ENCODE data around the gene FGF10.

Gene FGF10

DNA sequence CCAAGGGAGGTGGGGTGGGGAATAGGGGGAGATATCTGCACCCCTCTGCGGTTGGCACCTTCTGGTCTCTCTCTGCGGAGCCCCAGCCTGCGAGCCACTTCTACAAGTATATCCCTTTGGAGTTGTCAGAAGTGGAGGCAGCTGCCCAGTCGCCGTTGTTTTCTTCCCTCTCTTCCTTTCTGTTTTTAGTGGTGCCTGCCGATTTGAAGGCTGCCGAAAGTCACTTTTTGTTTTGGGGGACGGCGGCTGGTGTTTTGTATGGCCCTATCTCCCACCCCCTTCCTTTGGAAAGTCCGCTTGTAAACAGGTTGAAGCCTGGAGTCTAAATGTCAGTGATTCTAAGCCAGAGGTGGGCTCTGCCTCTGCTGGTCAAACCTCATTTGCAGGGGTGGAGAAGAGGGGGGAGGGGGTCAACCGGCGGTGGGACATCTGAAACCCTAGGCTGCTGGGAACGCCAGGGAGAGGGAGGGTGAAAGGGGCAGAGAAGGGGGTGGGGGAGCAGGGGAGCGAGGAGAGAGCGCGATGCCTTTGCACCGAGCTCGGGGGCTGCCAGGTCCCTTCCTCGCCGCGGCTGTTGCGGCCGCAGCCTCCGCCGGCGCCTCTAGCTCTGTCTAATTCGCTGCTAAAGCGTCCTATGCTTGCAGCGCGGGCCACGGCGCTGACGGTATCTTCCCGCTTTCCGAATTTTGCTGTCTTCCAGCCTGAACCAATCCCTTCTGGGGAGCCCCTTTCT, at the start of gene FGF10:
FGF10 (minus strand) TSS at position 331 of the 733 bp plus-strand sequence. CDS start 738 bp downstream, outside the sequence.
- DNase-seq: no peak

DNA sequence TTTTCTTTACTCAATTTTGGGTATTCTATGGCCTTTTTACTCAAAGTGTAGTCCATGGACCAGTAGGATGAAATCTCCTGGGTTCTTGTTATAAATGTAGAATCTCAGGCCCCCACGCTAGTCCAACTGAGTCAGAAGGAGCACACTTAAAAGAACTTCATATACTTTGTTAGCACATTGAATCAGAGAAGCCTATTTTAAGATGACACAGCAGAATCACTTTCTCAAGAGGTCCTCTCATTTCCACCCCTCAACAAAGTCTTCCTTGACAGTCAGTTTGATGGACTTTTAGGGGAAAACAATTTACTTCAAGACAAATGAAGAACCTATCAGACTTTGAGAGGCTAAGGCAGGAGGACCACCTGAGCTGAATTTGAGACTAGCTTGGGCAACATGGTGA, 37.7 kb upstream of the FGF10 start:
- DNase-seq: no peak

DNA sequence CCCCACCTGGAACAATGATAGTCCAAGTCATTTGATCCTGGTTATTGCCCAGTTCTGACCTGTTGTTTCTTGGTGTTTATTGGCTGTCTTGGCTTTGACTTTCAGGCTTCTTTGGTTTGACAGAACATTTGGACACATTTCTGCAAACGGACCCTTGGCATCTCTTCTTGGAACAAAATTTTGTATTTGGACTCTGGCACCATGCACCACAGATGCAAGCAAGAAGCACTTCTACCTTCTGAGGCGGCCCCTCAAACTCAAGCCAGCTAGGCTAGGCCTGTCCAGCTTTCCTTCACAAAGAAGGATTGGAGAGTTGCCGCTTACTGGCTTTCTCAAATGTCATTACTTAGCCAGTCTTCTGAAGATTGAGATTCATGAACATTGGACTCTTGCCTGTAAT, 23.1 kb upstream of the FGF10 start:
- no peak for DNase-seq

DNA sequence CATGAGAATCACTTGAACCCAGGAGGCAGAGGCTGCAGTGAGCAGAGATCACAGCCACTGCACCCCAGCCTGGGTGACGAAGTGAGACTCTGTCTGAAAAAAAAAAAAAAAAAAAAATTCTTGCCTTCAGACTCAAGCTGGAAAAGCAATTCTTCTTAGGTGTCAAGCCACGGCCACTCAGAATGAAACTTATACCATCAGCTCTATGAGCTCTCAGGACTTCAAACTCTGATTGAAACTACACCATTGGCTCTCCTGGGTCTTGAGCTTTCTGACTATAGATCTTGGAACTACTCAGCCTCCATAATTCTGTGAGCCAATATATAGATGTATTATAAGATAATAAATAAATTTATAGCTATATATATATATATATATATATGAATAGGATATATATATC, 12.9 kb upstream of the FGF10 start:
- no peak for DNase-seq

DNA sequence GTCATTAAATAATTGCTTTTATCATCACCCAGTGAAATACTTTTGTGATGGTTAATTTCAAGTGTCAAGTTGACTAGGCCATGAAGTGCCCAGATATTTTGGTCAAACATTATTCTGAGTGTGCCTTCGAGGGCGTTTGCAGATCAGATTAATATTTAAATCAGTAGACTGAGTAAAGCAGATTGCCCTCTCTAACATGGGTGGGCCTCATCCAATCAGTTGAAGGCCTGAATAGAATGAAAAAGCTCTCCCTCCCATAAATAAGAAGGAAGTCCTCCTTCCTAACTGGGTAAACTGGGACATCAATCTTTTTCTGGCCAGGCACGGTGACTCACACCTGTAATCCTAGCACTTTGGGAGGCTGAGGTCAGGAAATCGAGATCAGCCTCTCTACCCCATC, 12.4 kb upstream of the FGF10 start:
- no peak for DNase-seq

DNA sequence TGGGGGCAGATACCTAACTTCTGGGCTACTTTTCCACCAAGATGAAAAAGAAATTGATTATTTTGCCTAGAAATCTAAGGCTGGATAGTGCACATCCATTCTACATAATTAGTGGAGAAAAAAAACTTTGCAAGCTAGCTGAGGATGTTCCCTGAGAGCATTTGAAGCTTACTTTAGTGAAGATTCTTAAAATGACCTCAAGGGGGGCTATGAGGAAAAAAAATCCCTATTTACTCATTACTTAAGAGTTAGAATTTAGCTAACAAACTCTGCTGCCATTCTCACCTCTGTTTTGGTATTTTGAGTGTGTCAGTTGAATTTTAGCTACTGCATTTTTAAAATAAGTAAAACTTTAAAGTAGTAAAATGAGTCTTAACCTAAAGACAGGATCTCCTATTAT, 9.2 kb upstream of the FGF10 start:
- no peak for DNase-seq

DNA sequence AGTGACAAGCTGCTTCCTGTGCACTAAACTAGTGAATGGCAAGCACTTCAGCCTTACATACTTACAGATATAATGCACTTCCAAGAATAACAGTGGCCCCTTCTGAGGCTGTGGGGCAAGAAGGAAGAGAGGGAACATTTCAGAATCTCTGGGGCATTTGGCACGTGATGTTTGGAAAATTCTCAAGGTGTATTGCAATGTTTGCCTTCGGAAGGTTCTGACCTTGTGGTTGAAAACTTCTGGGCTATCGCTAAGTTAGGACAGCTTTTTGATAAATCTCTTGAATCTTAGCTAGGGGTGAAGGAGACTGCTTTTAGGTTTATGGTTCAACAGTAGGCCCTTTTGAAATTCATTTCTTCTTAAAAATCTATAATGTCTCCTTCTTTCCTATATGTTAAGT, 7.1 kb upstream of the FGF10 start:
- DNase-seq: no peak

DNA sequence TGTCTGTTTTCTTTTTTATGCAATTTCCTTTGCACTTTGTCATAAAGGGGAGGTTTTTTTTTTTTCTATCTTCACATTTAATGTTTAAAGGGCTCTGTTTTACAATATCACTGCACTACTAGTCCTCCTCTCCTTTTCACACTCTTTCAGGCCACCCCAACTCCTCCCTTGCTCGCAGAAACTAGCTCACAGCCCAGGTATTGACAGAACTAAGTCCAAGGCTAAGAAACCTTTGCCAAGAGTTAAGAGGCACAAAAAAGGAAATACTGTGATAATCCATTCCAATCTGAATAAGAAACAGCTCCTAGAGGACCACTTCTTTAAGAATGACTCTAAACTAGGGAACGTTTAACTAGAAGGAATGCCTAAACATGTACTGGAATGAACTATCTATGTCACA, 1.1 kb upstream of the FGF10 start:
- DNase-seq: no peak

DNA sequence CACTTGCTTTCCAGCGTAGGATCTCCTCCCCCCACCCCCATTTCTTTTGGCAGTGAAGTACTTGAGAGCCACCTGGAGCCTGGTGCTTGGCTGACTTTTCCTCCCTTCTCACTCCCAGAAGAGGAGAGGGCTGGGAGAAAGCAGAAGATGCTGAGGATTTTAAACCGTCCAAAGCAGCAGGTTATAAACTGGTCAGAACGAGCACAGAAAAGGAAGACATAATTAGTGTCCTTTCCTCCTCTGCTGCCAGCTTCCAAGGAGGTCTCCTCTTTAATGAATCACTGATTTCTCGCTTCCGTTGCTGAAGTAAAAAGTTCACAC, 563 bp upstream of the FGF10 start:
- DNase-seq: no peak

DNA sequence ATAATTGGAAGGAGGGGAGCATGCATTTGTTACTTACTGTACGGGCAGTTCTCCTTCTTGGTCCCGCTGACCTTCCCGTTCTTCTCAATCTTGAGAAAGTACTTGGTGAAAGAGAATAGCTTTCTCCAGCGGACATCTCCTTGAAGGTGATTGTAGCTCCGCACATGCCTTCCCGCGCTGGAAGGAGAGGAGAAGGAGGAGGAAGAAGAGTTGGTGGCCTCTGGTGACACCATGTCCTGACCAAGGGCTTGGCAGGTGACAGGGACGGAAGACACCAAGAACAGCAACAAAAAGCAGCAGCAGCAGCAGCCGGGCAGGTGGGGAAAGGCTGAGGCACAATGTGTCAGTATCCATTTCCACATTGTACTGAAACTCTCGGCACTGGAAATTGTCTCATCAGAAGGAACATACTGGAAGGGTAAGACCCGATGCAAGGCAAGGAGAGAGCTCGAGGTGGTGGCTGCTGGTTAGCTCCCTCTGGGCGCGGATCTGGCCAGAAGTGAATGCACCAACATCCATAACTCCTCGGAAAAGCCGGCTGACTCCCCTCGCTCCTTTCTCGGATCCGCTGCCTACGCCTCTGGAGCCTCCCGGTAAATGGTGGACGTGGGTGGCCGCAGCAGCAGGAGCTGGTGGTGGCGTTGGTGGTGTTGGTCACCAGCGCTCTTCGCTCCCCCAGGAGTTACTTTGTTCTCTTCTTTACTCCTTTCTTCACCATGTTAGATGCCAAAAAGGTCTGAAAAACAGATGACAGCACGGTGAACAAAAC, 715 bp downstream of the FGF10 start:
- no peak for DNase-seq

DNA sequence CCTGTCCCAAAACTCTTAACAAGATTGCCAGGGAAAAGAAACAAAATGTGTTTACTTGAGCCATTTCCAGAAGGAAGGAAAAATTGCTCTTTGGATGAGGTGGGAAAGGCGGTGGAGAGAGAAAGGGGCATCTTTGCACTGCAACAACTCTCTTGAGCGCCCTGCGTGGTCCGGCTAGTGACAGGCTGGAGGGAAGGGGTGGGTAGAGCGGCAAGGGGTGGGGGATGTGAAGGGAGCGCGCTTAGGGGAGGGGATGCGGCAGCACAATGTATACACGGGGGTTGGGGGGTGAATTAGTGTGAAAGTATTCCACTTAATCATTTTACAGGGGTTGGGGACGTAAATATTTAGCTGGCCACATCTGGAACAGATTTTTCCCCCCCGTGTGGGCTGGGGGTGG, 1.3 kb downstream of the FGF10 start:
- no peak for DNase-seq

DNA sequence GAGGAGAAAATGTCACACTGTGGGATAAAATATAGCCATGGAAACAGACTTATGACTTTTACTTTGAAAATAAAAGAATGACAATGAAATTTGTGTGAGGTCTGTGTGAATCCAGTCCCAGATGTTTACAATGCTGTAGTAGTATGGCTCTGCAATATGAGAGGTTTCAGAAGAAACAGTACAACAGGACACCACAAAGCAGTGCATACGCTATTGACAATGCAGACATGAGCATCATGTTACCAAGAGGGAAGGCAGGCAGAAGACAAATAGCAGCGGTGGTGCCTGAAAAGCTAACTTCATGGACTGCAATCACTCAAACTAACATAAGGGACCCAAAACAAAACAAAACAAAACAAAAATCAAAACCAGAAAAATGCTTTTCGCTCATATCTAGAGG, 1.8 kb downstream of the FGF10 start:
- DNase-seq: no peak

DNA sequence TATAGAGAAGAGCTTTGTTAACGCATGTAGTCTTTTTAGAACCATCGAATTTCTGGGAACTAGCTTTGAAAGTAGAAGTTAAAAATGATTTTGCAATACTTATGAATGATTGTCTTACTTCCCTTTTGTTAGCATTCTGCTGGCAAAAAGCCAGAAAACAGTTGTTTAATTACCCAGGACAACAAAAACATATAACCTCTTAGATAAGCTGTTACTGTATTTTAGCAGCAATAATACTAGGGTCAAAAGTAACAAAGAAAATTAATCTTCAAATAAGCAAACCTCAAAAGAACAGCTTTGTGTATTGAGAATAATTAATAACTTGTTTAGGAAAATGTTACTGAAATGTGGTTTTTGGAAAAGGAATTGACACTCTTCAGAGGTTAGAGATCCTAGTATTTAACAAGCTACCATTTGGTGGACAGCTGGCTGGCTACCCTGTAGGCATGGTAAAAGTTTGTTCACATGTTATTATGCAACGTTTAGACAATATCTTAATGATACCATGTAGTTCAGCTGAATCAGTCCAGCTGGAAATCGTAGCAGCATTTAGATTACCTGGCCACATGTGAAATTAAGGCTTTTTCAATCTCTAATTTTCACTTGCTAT, 3.8 kb downstream of the FGF10 start:
- DNase-seq: no peak

DNA sequence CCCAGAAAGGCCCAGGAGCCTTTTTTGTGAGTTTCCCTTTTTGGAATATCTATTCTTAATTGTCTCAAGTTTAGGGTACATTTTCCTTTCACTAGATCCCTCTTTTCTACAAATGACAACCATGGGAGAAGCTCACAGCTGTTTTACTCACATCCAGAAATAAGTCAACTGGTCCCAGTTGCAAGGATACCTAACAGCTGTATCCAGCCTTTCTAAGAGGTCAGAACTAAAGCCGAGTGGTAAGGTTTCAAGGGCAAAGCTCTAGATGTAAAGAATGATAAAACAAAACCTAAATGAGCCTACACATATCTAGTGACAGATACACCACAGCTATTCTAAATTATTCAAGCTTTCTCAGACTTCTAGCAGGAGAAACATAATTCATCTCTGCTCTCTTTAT, 4.4 kb downstream of the FGF10 start:
- no peak for DNase-seq

DNA sequence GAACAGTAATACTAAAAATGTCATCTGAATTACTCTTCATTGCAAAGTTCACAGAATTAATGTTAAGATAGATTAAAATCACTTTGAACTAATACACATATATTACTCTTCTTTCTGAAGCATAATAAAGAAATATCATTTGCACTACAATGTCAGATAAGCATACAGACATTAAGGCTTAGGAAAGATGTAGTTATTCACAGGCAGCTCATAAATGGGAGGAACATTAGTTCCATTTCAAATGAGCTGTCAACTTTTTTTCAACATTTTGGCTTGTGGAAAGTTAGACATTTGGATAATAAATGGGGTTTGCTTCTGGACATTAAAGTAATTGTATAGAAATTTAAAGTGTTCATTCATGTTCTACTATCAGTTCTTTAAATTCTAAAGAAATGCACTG, 6.3 kb downstream of the FGF10 start:
- DNase-seq: no peak

DNA sequence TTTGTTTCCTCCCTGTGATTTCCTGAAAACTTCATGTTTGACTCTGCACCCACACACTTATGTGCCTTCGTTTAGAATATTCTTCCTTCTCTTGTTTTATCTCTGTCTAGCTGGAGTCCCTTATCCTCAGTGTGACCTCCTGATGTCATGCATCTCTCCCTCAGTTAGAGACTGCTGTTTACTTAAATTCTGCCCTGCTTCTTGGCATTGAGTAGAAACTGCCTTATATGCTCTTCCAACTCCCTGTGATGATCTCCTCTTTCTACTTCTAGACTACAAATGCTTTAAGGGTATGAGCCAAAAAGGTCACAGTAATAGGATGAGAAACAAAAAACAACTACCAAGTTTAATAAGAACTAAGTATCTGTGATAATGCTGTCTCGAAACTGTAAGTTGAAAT, 12.2 kb downstream of the FGF10 start:
- DNase-seq: no peak

DNA sequence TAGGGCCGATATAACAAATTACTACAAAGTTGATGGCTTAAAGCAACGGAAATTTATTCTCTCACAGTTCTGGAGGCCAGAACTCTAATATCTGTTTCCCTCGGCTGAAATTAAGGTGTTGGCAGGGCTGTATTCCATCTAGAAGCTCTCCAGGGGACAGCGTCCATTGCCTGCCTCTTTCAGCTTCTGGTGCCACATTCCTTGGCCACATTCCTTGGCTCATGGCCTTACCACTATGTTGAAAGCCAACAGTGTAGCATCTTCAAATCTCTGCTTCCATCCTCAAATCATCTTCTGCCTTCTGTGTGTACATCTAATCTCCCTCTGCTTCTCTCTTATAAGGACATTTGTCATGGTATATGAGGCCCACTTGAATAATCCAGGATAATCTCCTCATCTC, 17.2 kb downstream of the FGF10 start:
- no peak for DNase-seq

DNA sequence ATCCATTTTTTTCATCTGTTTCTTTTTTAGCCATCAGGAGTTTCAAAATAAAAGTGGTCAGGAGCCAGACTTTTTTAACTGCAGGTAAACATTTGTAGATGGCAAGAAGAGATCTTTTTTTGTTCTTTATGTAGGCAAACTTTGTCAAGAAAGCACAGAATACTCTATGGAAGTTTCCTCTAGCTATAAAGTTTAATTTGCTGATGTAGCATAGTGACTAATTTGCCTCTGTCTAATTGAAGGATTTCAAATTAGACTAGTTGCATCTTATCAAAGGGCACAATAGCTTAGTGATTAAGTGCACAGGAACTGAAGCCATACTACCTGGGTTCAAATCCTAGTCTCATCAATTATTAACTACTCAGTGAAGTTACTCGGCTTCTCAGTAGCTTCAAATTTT, 22.0 kb downstream of the FGF10 start:
- DNase-seq: no peak

DNA sequence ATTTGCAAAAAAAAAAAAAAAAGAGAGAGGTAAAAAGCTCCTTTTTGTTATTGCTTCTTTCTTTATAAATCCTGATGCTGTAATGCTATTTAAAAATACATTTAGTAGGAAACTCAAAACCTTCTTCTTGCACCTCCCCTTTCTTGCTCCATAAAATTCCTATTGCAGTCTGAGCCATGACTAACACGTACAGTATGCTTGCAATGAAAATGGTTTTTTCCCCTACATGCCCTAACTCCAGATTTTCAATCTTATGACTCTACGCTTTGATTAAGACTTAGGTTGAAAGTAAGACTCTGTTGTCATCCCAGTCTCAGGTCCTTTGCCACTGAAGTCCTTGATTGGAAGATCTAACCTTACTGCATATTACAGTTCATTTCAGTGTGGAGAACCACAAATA, 23.9 kb downstream of the FGF10 start:
- no peak for DNase-seq

DNA sequence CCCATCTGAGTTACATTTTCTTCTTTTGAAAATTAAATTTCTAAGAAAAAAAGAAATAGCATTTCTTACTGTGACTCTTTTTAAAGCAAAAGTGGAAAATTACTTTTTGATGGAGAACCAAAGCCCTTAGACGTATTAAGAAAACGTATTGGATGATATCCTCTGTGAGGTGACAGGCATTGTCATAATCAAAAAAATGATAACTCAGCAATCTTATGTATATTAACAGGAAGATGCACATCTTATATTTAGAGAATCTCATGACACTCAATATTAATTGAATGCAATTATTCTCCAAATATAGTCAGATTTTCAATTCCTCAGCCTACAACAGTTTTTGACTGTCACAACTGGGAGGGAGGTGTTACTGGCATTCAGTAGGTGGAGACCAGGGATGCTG, 25.1 kb downstream of the FGF10 start:
- DNase-seq: no peak

DNA sequence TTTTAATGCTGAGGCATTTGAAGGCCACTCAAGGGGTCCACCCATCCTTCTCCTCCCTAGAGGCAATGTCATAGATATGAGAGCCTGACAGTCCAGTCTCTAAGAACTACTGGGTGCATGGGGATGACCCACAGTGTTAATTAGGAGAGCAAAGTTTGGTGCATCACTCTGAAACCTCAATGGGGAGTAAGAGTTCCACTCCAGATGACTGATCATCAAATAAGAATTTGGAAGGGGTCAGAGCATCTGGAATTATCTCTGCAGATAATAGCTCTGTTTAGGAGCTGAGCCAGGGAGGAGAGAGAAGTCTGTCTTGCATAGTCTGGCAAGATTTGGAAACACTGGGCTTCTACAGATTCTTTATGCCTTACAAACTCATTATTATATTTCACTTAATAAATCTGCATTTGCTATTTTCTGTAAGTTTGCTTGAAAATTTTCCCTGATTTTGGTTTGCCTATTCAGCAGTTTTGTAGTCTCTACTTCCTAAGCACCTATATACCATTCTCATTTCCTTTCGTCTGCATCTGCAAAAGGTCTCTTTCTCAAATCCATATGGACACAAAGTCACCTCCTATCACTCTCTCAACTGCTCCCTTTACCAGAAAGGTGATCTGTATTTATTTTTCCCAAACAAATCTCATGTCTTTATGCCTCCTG, 27.7 kb downstream of the FGF10 start:
- DNase-seq: no peak

DNA sequence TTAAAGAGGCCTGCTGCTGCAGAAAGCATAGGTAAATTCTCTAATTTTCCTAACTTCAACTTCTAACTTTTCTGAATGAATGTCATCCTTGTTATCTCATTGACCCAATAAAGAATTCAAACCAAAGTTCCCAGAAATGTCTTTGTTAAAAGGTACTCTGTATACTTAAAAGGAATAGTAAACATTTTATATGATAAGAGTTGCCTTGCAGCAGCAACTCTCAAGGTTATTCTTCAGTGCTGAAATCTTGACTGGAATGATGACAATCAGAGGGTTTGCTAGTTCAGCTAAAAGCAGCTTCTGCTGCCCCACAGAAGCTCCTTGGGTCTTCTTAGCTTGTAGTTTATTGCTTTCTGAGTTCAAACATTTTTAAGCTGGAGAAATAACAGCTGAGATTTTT, 28.3 kb downstream of the FGF10 start:
- no peak for DNase-seq

DNA sequence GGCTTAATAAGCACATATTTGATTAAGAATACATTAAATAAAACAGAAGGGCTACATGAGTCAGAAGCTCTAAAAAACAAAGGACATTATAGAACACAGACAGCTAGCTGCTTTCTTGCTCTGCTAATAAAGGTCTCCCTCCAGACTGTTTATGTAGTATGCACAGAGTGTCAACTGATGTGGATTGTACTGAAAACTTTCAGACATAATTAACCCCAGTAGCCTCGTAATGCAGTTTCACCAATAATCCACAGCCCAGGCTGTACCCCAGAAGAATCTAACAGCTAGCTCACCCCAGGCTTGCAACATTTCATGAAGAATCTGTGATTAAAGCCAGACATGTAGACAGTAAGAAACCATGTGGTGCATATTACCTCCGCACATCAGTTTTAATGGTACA, 30.8 kb downstream of the FGF10 start:
- DNase-seq: no peak

DNA sequence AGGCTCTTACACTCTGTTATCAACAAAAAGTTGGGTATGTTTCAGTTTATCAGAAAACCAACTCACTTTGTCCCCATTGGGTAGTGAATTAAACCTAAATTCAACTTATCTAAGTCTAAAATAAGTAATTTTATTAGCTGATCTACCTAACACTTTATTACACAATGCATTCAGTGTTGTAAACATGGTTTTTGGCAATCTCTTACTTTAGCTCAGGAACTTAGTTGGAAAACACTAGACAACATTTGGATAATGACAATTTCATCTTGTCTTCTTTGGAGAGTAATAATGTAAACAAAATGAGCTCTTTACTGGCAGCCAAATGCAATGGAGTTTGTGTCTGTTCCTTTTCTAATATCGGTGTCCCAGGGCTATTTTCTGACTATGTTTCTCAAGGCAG, 33.0 kb downstream of the FGF10 start:
- no peak for DNase-seq
